ENCODE data around the gene EFHC1. TPM values are rescaled to one million over a fixed set of nuclear protein-coding genes. Genes with fewer than 3 reads are reported as not detected.

The EFHC1 gene
- total RNA-seq, 1 experiment from 2014 or later = 15.5 TPM

- H3K9me3 Mint-ChIP-seq = peaks cover 12% of the 10 kb centered on the region
- no peak for TF ChIP-seq MXD4 (CRISPR knock-in tag; IDR thresholded peaks at IDR 0.05; ENCODE audit: borderline replicate concordance)
- no peak for TF ChIP-seq ELF4 (CRISPR knock-in tag; IDR thresholded peaks at IDR 0.05; ENCODE audit: low read depth)
- no peak for TF ChIP-seq ZMAT4 (CRISPR knock-in tag; IDR thresholded peaks at IDR 0.05)
- TF ChIP-seq NR3C1 (CRISPR knock-in tag; conservative IDR thresholded peaks at IDR 0.05; ENCODE audit: low read depth) = no peak
- H3K4me1 Mint-ChIP-seq = peaks cover 4% of the 10 kb centered on the region
- no peak for ATAC-seq
- no peak overlapping the region for H3K4me3 Mint-ChIP-seq
- POLR2A ChIA-PET = no interaction called here
- no peaks in the 10 kb centered on the region for H3K27me3 Mint-ChIP-seq (ENCODE audit: low read depth)
- H3K27ac Mint-ChIP-seq = no peak overlapping the region; the same call in 1 of the 2 replicates
- CTCF ChIA-PET = no interaction called here
- peaks cover 11% of the 10 kb centered on the region for H3K36me3 Mint-ChIP-seq
- DNase-seq (ENCODE audit: low spot score) = no peak
Observed at GRCh38 chr6:52493669-52494068, 73.5 kb downstream of the EFHC1 start.

- POLR2A ChIA-PET = interaction anchor here (0.6 kb wide), 1 partner anchor 210 kb away, joined by 5 read pairs; no protein-coding TSS in a partner anchor
- H3K27me3 Mint-ChIP-seq (ENCODE audit: low read depth) = no peaks in the 10 kb centered on the region
- H3K9me3 Mint-ChIP-seq = peaks cover 12% of the 10 kb centered on the region
- TF ChIP-seq, protein P1, sequence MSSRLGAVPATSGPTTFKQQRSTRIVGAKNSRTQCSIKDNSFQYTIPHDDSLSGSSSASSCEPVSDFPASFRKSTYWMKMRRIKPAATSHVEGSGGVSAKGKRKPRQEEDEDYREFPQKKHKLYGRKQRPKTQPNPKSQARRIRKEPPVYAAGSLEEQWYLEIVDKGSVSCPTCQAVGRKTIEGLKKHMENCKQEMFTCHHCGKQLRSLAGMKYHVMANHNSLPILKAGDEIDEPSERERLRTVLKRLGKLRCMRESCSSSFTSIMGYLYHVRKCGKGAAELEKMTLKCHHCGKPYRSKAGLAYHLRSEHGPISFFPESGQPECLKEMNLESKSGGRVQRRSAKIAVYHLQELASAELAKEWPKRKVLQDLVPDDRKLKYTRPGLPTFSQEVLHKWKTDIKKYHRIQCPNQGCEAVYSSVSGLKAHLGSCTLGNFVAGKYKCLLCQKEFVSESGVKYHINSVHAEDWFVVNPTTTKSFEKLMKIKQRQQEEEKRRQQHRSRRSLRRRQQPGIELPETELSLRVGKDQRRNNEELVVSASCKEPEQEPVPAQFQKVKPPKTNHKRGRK (CRISPR knock-in tag; IDR thresholded peaks at IDR 0.05; ENCODE audit: borderline replicate concordance) = no peak
- TF ChIP-seq E2F5 (CRISPR knock-in tag; IDR thresholded peaks at IDR 0.05) (no peak), ESRRA (CRISPR knock-in tag; IDR thresholded peaks at IDR 0.05; ENCODE audit: borderline replicate concordance) (no peak), SMAD3 (CRISPR knock-in tag; IDR thresholded peaks at IDR 0.05; ENCODE audit: borderline replicate concordance) (no peak), NFE2L1 (CRISPR knock-in tag; IDR thresholded peaks at IDR 0.05) (no peak), EMX1 (CRISPR knock-in tag; IDR thresholded peaks at IDR 0.05) (no peak), ZBTB21 (CRISPR knock-in tag; IDR thresholded peaks at IDR 0.05; ENCODE audit: borderline replicate concordance) (no peak)
- CTCF ChIA-PET = interaction anchor here (0.7 kb wide), 1 partner anchor 82 kb away, joined by 3 read pairs; the partner anchor contains the start of gene TRAM2
- peaks cover 11% of the 10 kb centered on the region for H3K36me3 Mint-ChIP-seq
- H3K4me3 Mint-ChIP-seq = no peak overlapping the region
- peaks cover 10% of the 10 kb centered on the region for H3K4me1 Mint-ChIP-seq
- DNase-seq (ENCODE audit: low spot score) (no peak), ATAC-seq (no peak)
- no peak overlapping the region for H3K27ac Mint-ChIP-seq
Observed at GRCh38 chr6:52494298-52495072, 74.3 kb downstream of the EFHC1 start.

- peaks cover 11% of the 10 kb centered on the region for H3K36me3 Mint-ChIP-seq
- ChIA-PET POLR2A (no interaction called here), CTCF (no interaction called here)
- no peak for TF ChIP-seq ZNF219 (CRISPR knock-in tag; IDR thresholded peaks at IDR 0.05; ENCODE audit: borderline replicate concordance)
- TF ChIP-seq NR3C1 (CRISPR knock-in tag; conservative IDR thresholded peaks at IDR 0.05; ENCODE audit: low read depth) = no peak
- no peak for TF ChIP-seq ZNF121 (CRISPR knock-in tag; IDR thresholded peaks at IDR 0.05)
- TF ChIP-seq ETV6 (CRISPR knock-in tag; IDR thresholded peaks at IDR 0.05) = no peak
- TF ChIP-seq NFATC4 (CRISPR knock-in tag; IDR thresholded peaks at IDR 0.05) = no peak
- no peak for TF ChIP-seq NFYB (CRISPR knock-in tag; conservative IDR thresholded peaks at IDR 0.05; ENCODE audit: low read depth)
- no peak for TF ChIP-seq MLX (CRISPR knock-in tag; IDR thresholded peaks at IDR 0.05)
- no peak for TF ChIP-seq ZNF416 (CRISPR knock-in tag; IDR thresholded peaks at IDR 0.05)
- TF ChIP-seq TP53 (CRISPR knock-in tag; IDR thresholded peaks at IDR 0.05) = no peak
- no peak for TF ChIP-seq E2F4 (CRISPR knock-in tag; IDR thresholded peaks at IDR 0.05; ENCODE audit: borderline replicate concordance, low read depth)
- no peak for TF ChIP-seq MXD4 (CRISPR knock-in tag; IDR thresholded peaks at IDR 0.05; ENCODE audit: borderline replicate concordance)
- TF ChIP-seq, protein P2, sequence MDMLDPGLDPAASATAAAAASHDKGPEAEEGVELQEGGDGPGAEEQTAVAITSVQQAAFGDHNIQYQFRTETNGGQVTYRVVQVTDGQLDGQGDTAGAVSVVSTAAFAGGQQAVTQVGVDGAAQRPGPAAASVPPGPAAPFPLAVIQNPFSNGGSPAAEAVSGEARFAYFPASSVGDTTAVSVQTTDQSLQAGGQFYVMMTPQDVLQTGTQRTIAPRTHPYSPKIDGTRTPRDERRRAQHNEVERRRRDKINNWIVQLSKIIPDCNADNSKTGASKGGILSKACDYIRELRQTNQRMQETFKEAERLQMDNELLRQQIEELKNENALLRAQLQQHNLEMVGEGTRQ (CRISPR knock-in tag; IDR thresholded peaks at IDR 0.05) = no peak
- no peak for TF ChIP-seq ZSCAN18 (CRISPR knock-in tag; IDR thresholded peaks at IDR 0.05)
- TF ChIP-seq ZNF671 (CRISPR knock-in tag; IDR thresholded peaks at IDR 0.05) = no peak
- H3K27ac Mint-ChIP-seq = no peak overlapping the region
- ATAC-seq (no peak), DNase-seq (ENCODE audit: low spot score) (no peak)
- H3K9me3 Mint-ChIP-seq = peaks cover 12% of the 10 kb centered on the region
- H3K4me1 Mint-ChIP-seq = peaks cover 15% of the 10 kb centered on the region
- no peaks in the 10 kb centered on the region for H3K27me3 Mint-ChIP-seq (ENCODE audit: low read depth)
- no peak overlapping the region for H3K4me3 Mint-ChIP-seq
Observed at GRCh38 chr6:52495922-52496321, 75.8 kb downstream of the EFHC1 start.

All from WTC11 (cell line).